ENCODE results near the gene RHD.
"Not testable (repeated sequence)": the region's sequence is repeated elsewhere in the genome, so short reads cannot be mapped to it uniquely, and the experiment has no call there.

DNA sequence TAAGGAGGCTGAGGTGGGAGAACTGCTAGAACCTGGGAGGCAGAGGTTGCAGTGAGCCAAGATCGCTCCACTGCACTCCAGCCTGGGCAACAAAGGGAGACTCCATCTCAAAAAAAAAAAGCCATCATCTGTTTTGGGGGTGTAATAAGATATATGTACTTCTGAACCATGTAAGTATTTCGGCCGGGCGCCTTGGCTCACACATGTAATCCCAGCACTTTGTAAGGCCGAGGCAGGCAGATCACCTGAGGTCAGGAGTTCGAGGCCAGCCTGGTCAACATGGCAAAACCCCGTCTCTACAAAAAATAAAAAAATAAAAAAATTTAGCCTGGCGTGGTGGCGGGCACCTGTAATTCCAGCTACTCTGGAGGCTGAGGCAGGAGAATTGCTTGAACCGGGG is 36.9 kb upstream of the RHD start:
- TF ChIP-seq, protein P1, sequence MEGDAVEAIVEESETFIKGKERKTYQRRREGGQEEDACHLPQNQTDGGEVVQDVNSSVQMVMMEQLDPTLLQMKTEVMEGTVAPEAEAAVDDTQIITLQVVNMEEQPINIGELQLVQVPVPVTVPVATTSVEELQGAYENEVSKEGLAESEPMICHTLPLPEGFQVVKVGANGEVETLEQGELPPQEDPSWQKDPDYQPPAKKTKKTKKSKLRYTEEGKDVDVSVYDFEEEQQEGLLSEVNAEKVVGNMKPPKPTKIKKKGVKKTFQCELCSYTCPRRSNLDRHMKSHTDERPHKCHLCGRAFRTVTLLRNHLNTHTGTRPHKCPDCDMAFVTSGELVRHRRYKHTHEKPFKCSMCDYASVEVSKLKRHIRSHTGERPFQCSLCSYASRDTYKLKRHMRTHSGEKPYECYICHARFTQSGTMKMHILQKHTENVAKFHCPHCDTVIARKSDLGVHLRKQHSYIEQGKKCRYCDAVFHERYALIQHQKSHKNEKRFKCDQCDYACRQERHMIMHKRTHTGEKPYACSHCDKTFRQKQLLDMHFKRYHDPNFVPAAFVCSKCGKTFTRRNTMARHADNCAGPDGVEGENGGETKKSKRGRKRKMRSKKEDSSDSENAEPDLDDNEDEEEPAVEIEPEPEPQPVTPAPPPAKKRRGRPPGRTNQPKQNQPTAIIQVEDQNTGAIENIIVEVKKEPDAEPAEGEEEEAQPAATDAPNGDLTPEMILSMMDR (IDR thresholded peaks at IDR 0.05; ENCODE audit: poor library complexity) = not testable (repeated sequence)
- not testable (repeated sequence) for TF ChIP-seq EZH2 (IDR thresholded peaks at IDR 0.05; ENCODE audit: borderline replicate concordance)
